Measurements from ENCODE around the gene KCTD10. TPM values are rescaled to one million over a fixed set of nuclear protein-coding genes. Genes with fewer than 3 reads are reported as not detected.

KCTD10 gene
- total and polyA plus RNA-seq, 2 of the 13 experiments (the other 11 are each of a cell fraction or from before 2014, with no cell fraction given), result 6.9 to 25.4 TPM

DNA sequence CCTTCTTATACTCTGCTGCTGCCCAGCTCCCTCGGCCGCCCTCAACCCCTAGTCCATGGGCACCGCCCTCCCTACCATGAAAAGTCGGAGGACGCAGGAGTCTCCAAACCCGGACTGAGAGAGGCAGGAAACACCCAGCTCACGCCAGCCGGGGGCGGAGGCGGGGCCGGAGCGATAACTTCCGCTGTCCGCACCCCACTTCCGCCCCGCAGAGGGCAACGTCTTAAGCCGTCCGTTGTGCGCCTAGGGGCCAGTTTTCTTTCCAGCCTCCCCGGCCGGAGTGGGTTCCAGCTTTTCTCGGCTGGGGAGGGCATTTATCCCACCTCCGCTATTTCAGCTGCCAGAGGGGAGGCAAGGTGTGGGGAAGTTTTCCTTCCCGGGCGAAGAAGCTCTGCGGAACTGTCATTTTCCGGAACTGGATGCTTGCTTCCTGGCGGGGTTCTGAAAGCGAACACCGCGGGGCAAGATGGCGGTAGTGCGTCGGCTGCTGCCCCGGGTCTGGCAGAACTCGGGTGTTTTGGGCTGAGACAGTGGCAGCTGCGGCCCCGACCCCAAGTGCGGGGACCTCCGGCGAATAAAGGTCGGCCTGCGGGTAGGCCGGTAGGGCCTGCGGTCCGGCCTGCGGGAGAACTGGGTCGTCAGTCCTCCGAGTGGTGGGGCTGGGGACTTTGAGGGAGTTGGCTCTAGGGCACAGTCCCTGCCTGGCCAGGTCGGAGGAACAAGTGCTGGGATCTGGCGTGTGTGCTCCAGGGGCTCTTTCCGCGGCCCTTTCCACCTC lies at the start of gene KCTD10, which contains the start of gene UBE3B (continued):
- TF ChIP-seq, protein P1, sequence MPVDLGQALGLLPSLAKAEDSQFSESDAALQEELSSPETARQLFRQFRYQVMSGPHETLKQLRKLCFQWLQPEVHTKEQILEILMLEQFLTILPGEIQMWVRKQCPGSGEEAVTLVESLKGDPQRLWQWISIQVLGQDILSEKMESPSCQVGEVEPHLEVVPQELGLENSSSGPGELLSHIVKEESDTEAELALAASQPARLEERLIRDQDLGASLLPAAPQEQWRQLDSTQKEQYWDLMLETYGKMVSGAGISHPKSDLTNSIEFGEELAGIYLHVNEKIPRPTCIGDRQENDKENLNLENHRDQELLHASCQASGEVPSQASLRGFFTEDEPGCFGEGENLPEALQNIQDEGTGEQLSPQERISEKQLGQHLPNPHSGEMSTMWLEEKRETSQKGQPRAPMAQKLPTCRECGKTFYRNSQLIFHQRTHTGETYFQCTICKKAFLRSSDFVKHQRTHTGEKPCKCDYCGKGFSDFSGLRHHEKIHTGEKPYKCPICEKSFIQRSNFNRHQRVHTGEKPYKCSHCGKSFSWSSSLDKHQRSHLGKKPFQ (CRISPR knock-in tag; IDR thresholded peaks at IDR 0.05; ENCODE audit: insufficient replicate concordance), result peak; percentile 45
- TF ChIP-seq MXI1 (IDR thresholded peaks at IDR 0.05; ENCODE audit: borderline replicate concordance, low read depth, low read length) (peak; percentile 50; the same call in 1 of the 3 replicates), ONECUT2 (CRISPR knock-in tag; IDR thresholded peaks at IDR 0.05) (no peak), BCL6 (CRISPR knock-in tag; IDR thresholded peaks at IDR 0.05) (peak; percentile 26; the same call in 1 of the 2 replicates), ZNF232 (CRISPR knock-in tag; IDR thresholded peaks at IDR 0.05; ENCODE audit: borderline replicate concordance) (no peak; the same call in 1 of the 2 replicates), ZNF841 (CRISPR knock-in tag; IDR thresholded peaks at IDR 0.05; ENCODE audit: borderline replicate concordance) (0 out of 2 replicates have a peak, but pooled peaks have one; percentile 27), ESRRA (CRISPR knock-in tag; IDR thresholded peaks at IDR 0.05; ENCODE audit: low read depth) (peak; percentile 79; the same call in 1 of the 2 replicates), PHF21A (CRISPR knock-in tag; IDR thresholded peaks at IDR 0.05) (peak; percentile 73; the same call in 1 of the 2 replicates), KMT2A (CRISPR knock-in tag; IDR thresholded peaks at IDR 0.05) (peak; percentile 86), GPN1 (CRISPR knock-in tag; IDR thresholded peaks at IDR 0.05; ENCODE audit: borderline replicate concordance) (no peak), U2AF2 (IDR thresholded peaks at IDR 0.05; ENCODE audit: low read depth, low read length) (0 out of 2 replicates have a peak, but pooled peaks have one; percentile 55), DMAP1 (CRISPR knock-in tag; IDR thresholded peaks at IDR 0.05) (peak; percentile 69; the same call in 1 of the 2 replicates), SAP130 (CRISPR knock-in tag; IDR thresholded peaks at IDR 0.05; ENCODE audit: low read depth) (peak; percentile 77), MAF1 (CRISPR knock-in tag; IDR thresholded peaks at IDR 0.05; ENCODE audit: borderline replicate concordance) (no peak), HDAC2 (CRISPR knock-in tag; IDR thresholded peaks at IDR 0.05) (0 out of 2 replicates have a peak, but pooled peaks have one; percentile 45)
- TF ChIP-seq, protein P2, sequence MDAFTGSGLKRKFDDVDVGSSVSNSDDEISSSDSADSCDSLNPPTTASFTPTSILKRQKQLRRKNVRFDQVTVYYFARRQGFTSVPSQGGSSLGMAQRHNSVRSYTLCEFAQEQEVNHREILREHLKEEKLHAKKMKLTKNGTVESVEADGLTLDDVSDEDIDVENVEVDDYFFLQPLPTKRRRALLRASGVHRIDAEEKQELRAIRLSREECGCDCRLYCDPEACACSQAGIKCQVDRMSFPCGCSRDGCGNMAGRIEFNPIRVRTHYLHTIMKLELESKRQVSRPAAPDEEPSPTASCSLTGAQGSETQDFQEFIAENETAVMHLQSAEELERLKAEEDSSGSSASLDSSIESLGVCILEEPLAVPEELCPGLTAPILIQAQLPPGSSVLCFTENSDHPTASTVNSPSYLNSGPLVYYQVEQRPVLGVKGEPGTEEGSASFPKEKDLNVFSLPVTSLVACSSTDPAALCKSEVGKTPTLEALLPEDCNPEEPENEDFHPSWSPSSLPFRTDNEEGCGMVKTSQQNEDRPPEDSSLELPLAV (CRISPR knock-in tag; conservative IDR thresholded peaks at IDR 0.05; ENCODE audit: low read depth), result no peak
- TF ChIP-seq, protein P3, sequence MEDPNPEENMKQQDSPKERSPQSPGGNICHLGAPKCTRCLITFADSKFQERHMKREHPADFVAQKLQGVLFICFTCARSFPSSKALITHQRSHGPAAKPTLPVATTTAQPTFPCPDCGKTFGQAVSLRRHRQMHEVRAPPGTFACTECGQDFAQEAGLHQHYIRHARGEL (CRISPR knock-in tag; IDR thresholded peaks at IDR 0.05), result no peak; the same call in 1 of the 2 replicates
- TF ChIP-seq, protein P4, sequence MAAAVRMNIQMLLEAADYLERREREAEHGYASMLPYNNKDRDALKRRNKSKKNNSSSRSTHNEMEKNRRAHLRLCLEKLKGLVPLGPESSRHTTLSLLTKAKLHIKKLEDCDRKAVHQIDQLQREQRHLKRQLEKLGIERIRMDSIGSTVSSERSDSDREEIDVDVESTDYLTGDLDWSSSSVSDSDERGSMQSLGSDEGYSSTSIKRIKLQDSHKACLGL (CRISPR knock-in tag; IDR thresholded peaks at IDR 0.05), result peak; percentile 93
- TF ChIP-seq, protein P5, sequence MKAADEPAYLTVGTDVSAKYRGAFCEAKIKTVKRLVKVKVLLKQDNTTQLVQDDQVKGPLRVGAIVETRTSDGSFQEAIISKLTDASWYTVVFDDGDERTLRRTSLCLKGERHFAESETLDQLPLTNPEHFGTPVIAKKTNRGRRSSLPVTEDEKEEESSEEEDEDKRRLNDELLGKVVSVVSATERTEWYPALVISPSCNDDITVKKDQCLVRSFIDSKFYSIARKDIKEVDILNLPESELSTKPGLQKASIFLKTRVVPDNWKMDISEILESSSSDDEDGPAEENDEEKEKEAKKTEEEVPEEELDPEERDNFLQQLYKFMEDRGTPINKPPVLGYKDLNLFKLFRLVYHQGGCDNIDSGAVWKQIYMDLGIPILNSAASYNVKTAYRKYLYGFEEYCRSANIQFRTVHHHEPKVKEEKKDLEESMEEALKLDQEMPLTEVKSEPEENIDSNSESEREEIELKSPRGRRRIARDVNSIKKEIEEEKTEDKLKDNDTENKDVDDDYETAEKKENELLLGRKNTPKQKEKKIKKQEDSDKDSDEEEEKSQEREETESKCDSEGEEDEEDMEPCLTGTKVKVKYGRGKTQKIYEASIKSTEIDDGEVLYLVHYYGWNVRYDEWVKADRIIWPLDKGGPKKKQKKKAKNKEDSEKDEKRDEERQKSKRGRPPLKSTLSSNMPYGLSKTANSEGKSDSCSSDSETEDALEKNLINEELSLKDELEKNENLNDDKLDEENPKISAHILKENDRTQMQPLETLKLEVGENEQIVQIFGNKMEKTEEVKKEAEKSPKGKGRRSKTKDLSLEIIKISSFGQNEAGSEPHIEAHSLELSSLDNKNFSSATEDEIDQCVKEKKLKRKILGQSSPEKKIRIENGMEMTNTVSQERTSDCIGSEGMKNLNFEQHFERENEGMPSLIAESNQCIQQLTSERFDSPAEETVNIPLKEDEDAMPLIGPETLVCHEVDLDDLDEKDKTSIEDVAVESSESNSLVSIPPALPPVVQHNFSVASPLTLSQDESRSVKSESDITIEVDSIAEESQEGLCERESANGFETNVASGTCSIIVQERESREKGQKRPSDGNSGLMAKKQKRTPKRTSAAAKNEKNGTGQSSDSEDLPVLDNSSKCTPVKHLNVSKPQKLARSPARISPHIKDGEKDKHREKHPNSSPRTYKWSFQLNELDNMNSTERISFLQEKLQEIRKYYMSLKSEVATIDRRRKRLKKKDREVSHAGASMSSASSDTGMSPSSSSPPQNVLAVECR (CRISPR knock-in tag; IDR thresholded peaks at IDR 0.05; ENCODE audit: borderline replicate concordance), result peak; percentile 85; the same call in 1 of the 2 replicates

All from HepG2 (cell line).